GM12878 (cell line): ENCODE measurements around the gene FBXL15. TPM values are rescaled to one million over a fixed set of nuclear protein-coding genes. Genes with fewer than 3 reads are reported as not detected.

Experiments
- ATAC-seq: fragments of 200-7000 bp; cut with Tn5 transposase; 3 replicates; pipeline ENCODE4 v1.9.1; 2020; ENCODE audit warnings: mild to moderate bottlenecking, moderate library complexity
- BruUV-seq: library from RNA; stranded (reverse); fragments of 400-500 nt; replicated peaks from 2 replicates; lab custom pipeline; 2021; lab: Mats Ljungman, UMichigan
- CTCF ChIA-PET: fragments of 300-600 bp; sonication (Branson Sonifier 250); formaldehyde crosslinking; extraction: SDS; loops from one replicate; lab custom pipeline; 2021; ENCODE audit warnings: inconsistent platforms; lab: Yijun Ruan, JAX
- POLR2A ChIA-PET: fragments of 350-600 bp; formaldehyde crosslinking; extraction: SDS; loops from one replicate; lab custom pipeline; 2021; ENCODE audit warnings: inconsistent platforms; lab: Charles Lee
- RAD21 ChIA-PET: fragments of 300-600 bp; sonication (Branson Sonifier 250); formaldehyde crosslinking; loops from one replicate; lab custom pipeline; 2023; ENCODE audit warnings: antibody characterized with exemption; ENCODE audit not compliant: unreplicated experiment; lab: Charles Lee
- SMC1A ChIA-PET: fragments of 300-600 bp; sonication (Branson Sonifier 250); formaldehyde crosslinking; loops from one replicate; lab custom pipeline; 2023; ENCODE audit not compliant: unreplicated experiment, uncharacterized antibody; lab: Charles Lee
- DNase-seq: peaks from one replicate; pipeline ENCODE4 v3.0.0-alpha.2; 2011; ENCODE audit warnings: low read depth, low spot score
- FAIRE-seq: peaks from 3 replicates; lab custom pipeline; 2011; peaks lifted over from hg19 to GRCh38; lab: Jason Lieb, UNC
- H2AFZ ChIP-seq: 2 replicates; pipeline ENCODE4 v1.6.0; 2011; ENCODE audit warnings: low read depth, low read length, control low read depth; ENCODE audit not compliant: control insufficient read depth
- H3K27ac ChIP-seq: 2 replicates; pipeline ENCODE4 v1.5.1; 2011; ENCODE audit warnings: control low read depth; ENCODE audit not compliant: control insufficient read depth, insufficient read depth
- H3K27me3 ChIP-seq, 2 experiments: replicated peaks in 1 of 2; 2 replicates each; pipeline versions ENCODE4 v1.6.0 to v1.6.1; 2011; ENCODE audit warnings: low read length in 1 of 2; ENCODE audit not compliant: control insufficient read depth in 2 of 2, insufficient read depth in 2 of 2
- H3K36me3 ChIP-seq, 2 experiments: 2 replicates each; pipeline ENCODE4 v1.5.1; 2011; ENCODE audit warnings: low read length in 1 of 2; ENCODE audit not compliant: control insufficient read depth in 2 of 2, insufficient read depth in 2 of 2
- H3K4me1 ChIP-seq: 2 replicates; pipeline ENCODE4 v1.6.1; 2011; ENCODE audit warnings: mild to moderate bottlenecking, low read length, moderate library complexity, mixed read lengths; ENCODE audit not compliant: control insufficient read depth, insufficient read depth
- H3K4me2 ChIP-seq: 2 replicates; pipeline ENCODE4 v1.6.0; 2011; ENCODE audit warnings: control low read depth; ENCODE audit not compliant: control insufficient read depth, insufficient read depth
- H3K4me3 ChIP-seq: fragments of 200-600 bp; sonication (generic); 2 replicates; pipeline ENCODE4 v1.5.1; 2016
- H3K79me2 ChIP-seq: 2 replicates; pipeline ENCODE4 v1.6.0; 2011; ENCODE audit warnings: low read length; ENCODE audit not compliant: control insufficient read depth, insufficient read depth
- H3K9ac ChIP-seq: 2 replicates; pipeline ENCODE4 v1.8.0; 2011; ENCODE audit warnings: low read length, control low read depth, mixed read lengths; ENCODE audit not compliant: control insufficient read depth, insufficient read depth
- H3K9me3 ChIP-seq: replicated peaks from 3 replicates; pipeline ENCODE4 v1.5.1; 2011; ENCODE audit warnings: mild to moderate bottlenecking, low read length; ENCODE audit not compliant: control insufficient read depth, insufficient read depth
- H4K20me1 ChIP-seq: 2 replicates; pipeline ENCODE4 v1.6.0; 2011; ENCODE audit not compliant: control insufficient read depth, insufficient read depth
- GABPA ChIP-seq: IDR thresholded peaks from 2 replicates; pipeline ENCODE4 v1.6.1; 2014; ENCODE audit warnings: antibody characterized with exemption, low read depth, mild to moderate bottlenecking, inconsistent platforms
- GATAD2B ChIP-seq: fragments of 450-650 bp; conservative IDR thresholded peaks from 2 replicates; pipeline ENCODE4 v1.6.1; 2017; ENCODE audit warnings: low read depth, mild to moderate bottlenecking, moderate library complexity
- HDAC6 ChIP-seq: fragments of 200-600 bp; sonication (generic); IDR thresholded peaks from one replicate; pipeline ENCODE4 v1.8.0; 2017; ENCODE audit warnings: antibody characterized with exemption; ENCODE audit not compliant: unreplicated experiment
- POU2F2 ChIP-seq: IDR thresholded peaks from 3 replicates; pipeline ENCODE4 v1.6.1; 2011; ENCODE audit warnings: low read depth, mild to moderate bottlenecking, low read length, borderline replicate concordance
- REST ChIP-seq: IDR thresholded peaks from 2 replicates; pipeline ENCODE4 v1.6.1; 2012; ENCODE audit warnings: mild to moderate bottlenecking, low read depth, low read length
- SREBF2 ChIP-seq: IDR thresholded peaks from 2 replicates; pipeline ENCODE4 v1.6.1; 2012; ENCODE audit warnings: mild to moderate bottlenecking, low read length
- WGBS: methylation state at CpG from one replicate; pipeline ENCODE4 v1.1.6; 2016; ENCODE audit warnings: low lambda C conversion rate; ENCODE audit not compliant: insufficient replicate concordance, insufficient coverage; ENCODE audit errors: missing lambda C conversion rate; 5-methylcytosine and 5-hydroxymethylcytosine counted together
- in situ Hi-C: fragments of 300-500 bp; cut with MboI; formaldehyde crosslinking; loops from 9 replicates; pipeline ENCODE4 v1.14.3; 2018; ENCODE audit warnings: mixed read lengths
- intact Hi-C: fragments of 100-400 bp; cut with micrococcal nuclease; formaldehyde crosslinking; loops from one replicate; pipeline ENCODE4 v1.14.2; 2022; ENCODE audit not compliant: unreplicated experiment
- polyA plus RNA-seq, 11 experiments: library from polyadenylated mRNA; depleted of rRNA in 4 of 11; unstranded in 6 of 11; stranded (reverse) in 5 of 11; fragments of >200 nt; fragmentation: Nextera tagmentation in 4 of 11; fragmentation: Illumina TruSeq in 1 of 11; extraction: Ambion mirVana in 4 of 11; extraction: Trizol in 1 of 11; gene quantifications; 1 replicate in 1 of 11; 2 replicates in 10 of 11; pipeline versions ENCODE4 v1.2.1 to v1.2.3, GENCODE V29; 2011 to 2016; ENCODE audit warnings: inconsistent platforms in 2 of 11, missing spikeins in 2 of 11, low read depth in 1 of 11
- total RNA-seq, 4 experiments: library from RNA; depleted of rRNA in 3 of 4; stranded (reverse); fragments of >200 nt in 3 of 4; fragmentation: Illumina TruSeq in 1 of 4; extraction: Trizol in 1 of 4; gene quantifications; 2 replicates each; pipeline versions ENCODE4 v1.2.1 to v1.2.3, GENCODE V29; 2013 to 2021

FBXL15 gene
- total and polyA plus RNA-seq, 10 of the 15 experiments (the other 5 are each of a cell fraction or from before 2014, with no cell fraction given) = 0.13 to 21.3 (median 7.9) TPM

- no peak for TF ChIP-seq POU2F2
Observed at GRCh38 chr10:102419269-102420180, 1.1 kb upstream of the FBXL15 start (continued).

GRCh38 chr10:102420181-102420713 is 389 bp upstream of the FBXL15 start:
- in situ Hi-C loops (no loop called here), intact Hi-C loops (no loop called here)
- Histone ChIP-seq H3K4me3 (peak overlapping the region; percentile 98; the same call in 1 of the 2 replicates), H3K4me2 (peak overlapping the region; percentile 95), H3K9ac (peak overlapping the region; percentile 78), H4K20me1 (peaks cover 2% of the 10 kb centered on the region; the same call in 1 of the 2 replicates), H3K27ac (peak overlapping the region; percentile 85), H3K4me1 (peaks cover 18% of the 10 kb centered on the region), H3K9me3 (no peaks in the 10 kb centered on the region), H3K27me3 (no peaks in the 10 kb centered on the region; a peak in 1 of 4 replicates), H2AFZ (peak overlapping the region; percentile 100), H3K79me2 (peaks cover 7% of the 10 kb centered on the region), H3K36me3 (peaks cover 0 to 5% of the 10 kb centered on the region in 2 experiments; a peak in 2 of 4 replicates)
- FAIRE-seq = no peak
- CTCF ChIA-PET = interaction anchor here (0.6 to 5.6 kb wide), 12 partner anchors 10 to 190 kb away, joined by 3 to 90 read pairs (median 6); partner anchors contain the start of genes C10orf95, CUEDC2 and NFKB2
- no peak for ATAC-seq
- TF ChIP-seq SREBF2 (no peak), REST (peak; percentile 29; the same call in 1 of the 2 replicates), GATAD2B (no peak), HDAC6 (no peak), GABPA (no peak)
- POLR2A ChIA-PET = interaction anchor here (0.8 to 4.9 kb wide), 7 partner anchors 10 to 41 kb away, joined by 3 to 35 read pairs (median 12); partner anchors contain the start of genes C10orf95, CUEDC2 and NFKB2
- SMC1A ChIA-PET = interaction anchor here (0.8 to 4.2 kb wide), 10 partner anchors 8 to 222 kb away, joined by 3 to 42 read pairs (median 4); partner anchors contain the start of genes CUEDC2 and NFKB2
- BruUV-seq = no TSS peak
- DNase-seq = no peak
- RAD21 ChIA-PET = interaction anchor here (0.8 to 3.8 kb wide), 10 partner anchors 12 to 190 kb away, joined by 3 to 24 read pairs (median 8); partner anchors contain the start of gene CUEDC2
- whole genome bisulfite sequencing = 1% methylated on average over 21 of the region's 21 CpGs
